Retinal pigment epithelial cell (primary cell): ENCODE measurements around the gene SLC24A4.

ENCODE experiments used
- DNase-seq: peaks from one replicate; pipeline ENCODE4 v3.0.0-alpha.2; 2010; ENCODE audit warnings: low read depth
- H3K4me3 ChIP-seq: 2 replicates; pipeline ENCODE4 v1.5.1; 2011; ENCODE audit warnings: mild to moderate bottlenecking, low read length, control low read depth, moderate library complexity
- TF ChIP-seq, protein P1 (sequence below): conservative IDR thresholded peaks from 2 replicates; pipeline ENCODE4 v1.5.1; 2011; ENCODE audit warnings: low read depth, low read length, control low read depth, inconsistent platforms

Gene SLC24A4

DNA sequence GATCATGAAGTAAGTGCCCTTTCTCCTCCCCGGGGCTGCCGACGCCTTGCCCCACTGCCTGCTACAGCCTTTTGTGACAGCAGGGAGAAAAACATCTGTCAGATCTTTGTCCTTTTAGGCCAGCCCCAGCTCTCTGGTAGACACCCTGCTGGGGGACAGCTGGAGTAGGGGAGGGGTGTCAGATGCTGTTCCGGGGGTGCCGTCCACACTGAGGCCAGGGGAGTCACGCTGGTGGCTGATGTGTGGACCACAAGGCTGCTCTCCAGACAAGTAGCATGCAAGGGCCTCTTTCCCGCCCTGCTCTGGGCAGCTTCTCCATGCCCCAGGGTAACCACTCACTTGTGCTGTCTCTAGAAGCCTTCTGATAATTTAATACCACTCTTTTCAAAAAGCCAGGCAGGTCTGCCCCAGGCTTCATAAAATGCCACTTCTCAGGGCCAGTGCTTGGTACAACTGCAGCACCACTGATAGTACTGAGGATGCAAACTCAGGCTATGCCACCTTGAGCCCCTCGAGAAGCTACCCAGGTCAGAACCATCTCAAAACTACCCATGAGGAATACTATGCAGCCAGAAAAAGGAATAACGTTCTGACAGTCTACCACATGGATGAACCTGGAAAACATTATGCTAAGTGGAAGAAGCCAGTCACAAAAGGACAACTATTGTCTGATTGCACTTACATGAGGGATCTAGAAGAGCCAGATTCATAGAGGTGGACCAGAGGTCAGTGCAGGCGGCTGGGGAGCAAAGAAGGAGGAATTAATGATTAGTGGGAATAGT, 124.6 kb downstream of the SLC24A4 start:
- DNase-seq = no peak
- H3K4me3 ChIP-seq = no peak overlapping the region
- TF ChIP-seq, protein P1, sequence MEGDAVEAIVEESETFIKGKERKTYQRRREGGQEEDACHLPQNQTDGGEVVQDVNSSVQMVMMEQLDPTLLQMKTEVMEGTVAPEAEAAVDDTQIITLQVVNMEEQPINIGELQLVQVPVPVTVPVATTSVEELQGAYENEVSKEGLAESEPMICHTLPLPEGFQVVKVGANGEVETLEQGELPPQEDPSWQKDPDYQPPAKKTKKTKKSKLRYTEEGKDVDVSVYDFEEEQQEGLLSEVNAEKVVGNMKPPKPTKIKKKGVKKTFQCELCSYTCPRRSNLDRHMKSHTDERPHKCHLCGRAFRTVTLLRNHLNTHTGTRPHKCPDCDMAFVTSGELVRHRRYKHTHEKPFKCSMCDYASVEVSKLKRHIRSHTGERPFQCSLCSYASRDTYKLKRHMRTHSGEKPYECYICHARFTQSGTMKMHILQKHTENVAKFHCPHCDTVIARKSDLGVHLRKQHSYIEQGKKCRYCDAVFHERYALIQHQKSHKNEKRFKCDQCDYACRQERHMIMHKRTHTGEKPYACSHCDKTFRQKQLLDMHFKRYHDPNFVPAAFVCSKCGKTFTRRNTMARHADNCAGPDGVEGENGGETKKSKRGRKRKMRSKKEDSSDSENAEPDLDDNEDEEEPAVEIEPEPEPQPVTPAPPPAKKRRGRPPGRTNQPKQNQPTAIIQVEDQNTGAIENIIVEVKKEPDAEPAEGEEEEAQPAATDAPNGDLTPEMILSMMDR = no peak

DNA sequence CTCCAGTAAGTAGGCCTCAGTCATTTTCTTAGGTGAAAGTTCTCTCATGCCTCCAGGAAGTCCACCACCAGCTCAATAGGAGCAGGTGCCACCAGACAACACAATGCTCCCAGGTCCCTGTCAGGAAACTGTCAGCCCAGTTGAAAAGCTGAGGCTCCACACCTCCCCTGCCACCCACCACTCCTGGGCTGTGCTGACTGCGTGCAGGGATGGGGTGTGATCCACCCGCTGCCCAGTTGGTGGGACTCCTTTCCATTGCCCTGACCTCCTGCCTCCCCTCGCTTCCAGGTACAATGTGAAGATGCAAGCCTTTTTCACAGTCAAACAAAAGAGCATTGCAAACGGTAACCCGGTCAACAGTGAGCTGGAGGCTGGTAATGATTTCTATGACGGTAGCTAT, 125.8 kb downstream of the SLC24A4 start:
- no peak overlapping the region for H3K4me3 ChIP-seq
- no peak for DNase-seq
- TF ChIP-seq, protein P1 = no peak

DNA sequence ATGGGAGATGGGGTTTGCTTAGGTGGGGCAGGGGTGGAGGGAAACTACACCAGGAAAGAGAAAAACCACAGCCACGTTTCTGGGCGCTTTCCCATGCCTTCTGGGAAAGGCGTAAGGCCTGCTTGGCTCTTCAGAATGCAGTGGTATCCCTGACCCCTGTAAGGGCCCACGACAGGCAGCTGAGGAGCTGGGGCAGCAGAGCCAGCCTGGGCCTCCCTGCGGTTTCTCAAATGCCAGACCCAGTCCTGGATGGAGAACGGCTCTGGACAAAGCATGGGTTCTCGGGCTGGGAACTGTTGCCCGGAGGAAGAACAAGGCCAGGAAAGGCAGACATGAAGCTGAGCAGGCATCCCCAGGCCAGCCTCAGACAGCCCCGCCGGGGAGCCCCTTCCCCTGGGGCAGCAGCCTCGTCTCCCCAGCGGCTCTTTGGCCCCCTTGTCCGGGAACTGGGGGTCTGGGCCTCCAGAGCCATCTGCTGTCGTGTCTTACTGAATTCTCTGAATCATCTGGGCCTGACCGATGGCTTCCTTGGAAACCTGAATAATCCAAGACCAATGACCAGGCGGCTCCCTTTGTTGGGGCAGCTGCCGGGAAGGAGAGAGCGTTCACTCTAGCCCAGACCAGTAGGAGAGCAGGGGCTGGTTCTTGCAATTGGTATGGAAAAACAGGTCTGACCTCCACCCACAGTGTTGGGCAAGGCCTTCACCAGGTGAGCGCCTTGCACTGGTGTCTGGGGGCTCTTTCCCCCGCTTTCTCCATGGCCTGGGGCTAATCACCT, 126.6 kb downstream of the SLC24A4 start:
- TF ChIP-seq, protein P1 = no peak
- no peak for DNase-seq
- H3K4me3 ChIP-seq = no peak overlapping the region

DNA sequence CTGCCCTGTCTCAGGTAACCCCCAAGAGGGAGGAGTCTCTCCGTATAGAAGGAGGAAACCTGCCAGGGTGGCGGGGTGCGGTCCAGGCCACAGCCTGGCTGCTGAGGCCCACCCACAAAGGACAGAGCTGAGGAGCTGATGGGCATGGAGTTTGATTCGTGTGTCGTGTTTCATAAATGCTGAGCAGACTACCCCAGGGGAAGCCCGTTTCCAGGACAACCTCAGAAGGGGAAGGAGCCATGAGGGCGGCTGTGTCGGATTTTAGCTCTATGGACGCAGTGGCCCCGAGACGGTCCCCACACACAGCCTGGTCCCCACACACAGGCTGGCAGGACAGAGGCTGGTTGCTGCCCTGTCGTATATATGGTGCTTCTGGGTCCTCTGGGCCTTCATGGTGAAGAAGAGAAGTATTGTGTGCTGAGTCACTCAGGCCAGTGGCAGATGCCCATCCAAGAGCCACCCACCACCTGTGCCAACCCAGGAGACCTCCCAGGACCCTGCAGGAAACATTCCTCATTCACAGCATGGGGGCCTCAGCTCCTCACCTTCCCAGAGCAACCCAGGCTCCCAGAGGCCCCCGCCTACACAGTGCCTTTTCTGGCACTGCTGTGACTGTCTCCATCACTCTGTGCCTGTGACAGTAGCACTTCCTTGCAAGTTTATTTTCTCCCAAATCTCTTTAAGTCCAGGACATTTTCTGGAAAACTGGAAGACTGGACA, 127.5 kb downstream of the SLC24A4 start:
- TF ChIP-seq, protein P1 = no peak
- no peak for DNase-seq
- no peak overlapping the region for H3K4me3 ChIP-seq

DNA sequence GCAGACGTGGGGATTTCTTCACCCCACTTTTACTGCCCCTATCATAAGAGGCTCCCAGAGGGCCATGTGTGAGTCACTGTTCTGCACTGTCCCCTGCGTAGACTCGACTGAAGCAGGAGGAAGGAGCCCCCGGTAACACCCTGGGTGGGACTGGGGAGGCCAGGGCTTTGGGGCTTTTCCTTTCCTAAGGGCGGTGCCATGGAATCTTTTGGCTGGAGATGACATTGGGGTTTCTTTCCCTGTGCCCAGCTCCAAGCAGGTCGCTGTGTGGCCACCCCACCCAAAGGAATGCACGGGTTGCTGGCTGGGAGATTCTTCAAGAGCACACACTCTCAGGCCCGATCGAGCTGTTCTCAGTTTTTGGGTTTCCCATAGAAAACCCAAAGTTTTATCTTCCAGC, 128.3 kb downstream of the SLC24A4 start:
- TF ChIP-seq, protein P1 = no peak
- DNase-seq = no peak
- H3K4me3 ChIP-seq = no peak overlapping the region

DNA sequence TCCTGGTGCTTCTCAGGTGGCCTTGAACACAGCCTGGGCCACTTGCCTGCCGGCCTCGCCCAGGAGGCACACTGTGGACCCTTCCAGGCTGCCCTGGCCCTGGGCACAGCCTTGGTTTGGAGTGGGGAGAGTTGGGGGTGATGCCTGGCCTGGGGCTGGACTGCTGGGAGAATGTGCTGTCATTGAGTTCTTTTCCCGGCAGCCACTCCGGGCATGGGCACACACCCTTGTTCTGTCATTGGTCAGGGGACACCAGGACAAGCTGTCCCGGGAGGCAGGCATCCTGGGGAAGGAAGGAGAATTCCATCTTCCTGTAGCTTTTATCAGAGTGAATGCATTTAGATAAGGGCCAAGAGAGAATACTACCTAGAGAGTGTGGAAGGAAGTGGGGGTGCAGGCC, 128.8 kb downstream of the SLC24A4 start:
- no peak for DNase-seq
- no peak overlapping the region for H3K4me3 ChIP-seq
- TF ChIP-seq, protein P1 = no peak
